PC-3 (cell line): Measurements from ENCODE around the gene NOS2. TPM values are rescaled to one million over a fixed set of nuclear protein-coding genes. Genes with fewer than 3 reads are reported as not detected.

Source experiments
- ATAC-seq: fragments of 200-7000 bp; cut with Tn5 transposase; 2 replicates; pipeline ENCODE4 v1.9.1; 2020; ENCODE audit warnings: mild to moderate bottlenecking, moderate library complexity
- BruUV-seq: library from RNA; stranded (reverse); fragments of 400-500 nt; replicated peaks from 2 replicates; lab custom pipeline; 2021; lab: Mats Ljungman, UMichigan
- CTCF ChIA-PET: fragments of 300-600 bp; sonication (Branson Sonifier 250); formaldehyde crosslinking; loops from one replicate; lab custom pipeline; 2022; ENCODE audit warnings: antibody characterized with exemption; lab: Charles Lee
- POLR2A ChIA-PET: fragments of 300-600 bp; sonication (Branson Sonifier 250); formaldehyde crosslinking; loops from one replicate; lab custom pipeline; 2022; ENCODE audit warnings: antibody characterized with exemption; ENCODE audit not compliant: unreplicated experiment; lab: Charles Lee
- DNase-seq: peaks from one replicate; pipeline ENCODE4 v3.0.0-alpha.2; 2015
- H2AFZ ChIP-seq: fragments of 300-600 bp; sonication (generic); 2 replicates; pipeline ENCODE4 v1.6.0; 2016; ENCODE audit warnings: antibody characterized with exemption, low read length
- H3F3A ChIP-seq: fragments of 300-600 bp; sonication (generic); one replicate; pipeline ENCODE4 v1.6.0; 2017; ENCODE audit warnings: antibody characterized with exemption, low read length, control low read depth, mild to moderate bottlenecking; ENCODE audit not compliant: unreplicated experiment
- H3K27ac ChIP-seq: fragments of 300-600 bp; sonication (generic); 2 replicates; pipeline ENCODE4 v1.5.1; 2016; ENCODE audit warnings: mild to moderate bottlenecking, low read length
- H3K27me3 ChIP-seq: fragments of 300-600 bp; sonication (generic); 2 replicates; pipeline ENCODE4 v1.6.1; 2016; ENCODE audit warnings: low read length, mixed read lengths
- H3K36me3 ChIP-seq: fragments of 300-600 bp; sonication (generic); 2 replicates; pipeline ENCODE4 v1.6.1; 2016; ENCODE audit warnings: low read depth, mixed run types, low read length, mixed read lengths
- H3K4me1 ChIP-seq: fragments of 300-600 bp; sonication (generic); 2 replicates; pipeline ENCODE4 v1.5.1; 2016; ENCODE audit warnings: low read length; ENCODE audit not compliant: insufficient read depth
- H3K4me2 ChIP-seq: fragments of 300-600 bp; sonication (generic); 2 replicates; pipeline ENCODE4 v1.6.0; 2016; ENCODE audit warnings: low read length
- H3K4me3 ChIP-seq: fragments of 300-600 bp; sonication (generic); 2 replicates; pipeline ENCODE4 v1.5.1; 2016; ENCODE audit warnings: mild to moderate bottlenecking, low read length, mixed read lengths
- H3K79me2 ChIP-seq: fragments of 300-600 bp; sonication (generic); 2 replicates; pipeline ENCODE4 v1.6.1; 2017; ENCODE audit warnings: low read length, mixed read lengths
- H3K9ac ChIP-seq: fragments of 300-600 bp; sonication (generic); 2 replicates; pipeline ENCODE4 v1.6.0; 2016; ENCODE audit warnings: mild to moderate bottlenecking, low read length
- H3K9me2 ChIP-seq: fragments of 300-600 bp; sonication (generic); replicated peaks from 2 replicates; pipeline ENCODE4 v1.6.1; 2016; ENCODE audit warnings: mixed run types, low read length, mixed read lengths
- H3K9me3 ChIP-seq: fragments of 300-600 bp; sonication (generic); 2 replicates; pipeline ENCODE4 v1.6.1; 2016; ENCODE audit warnings: low read length, mixed read lengths
- H4K20me1 ChIP-seq: fragments of 300-600 bp; sonication (generic); 2 replicates; pipeline ENCODE4 v1.6.1; 2016; ENCODE audit warnings: low read length, mixed read lengths
- EZH2 ChIP-seq: fragments of 300-600 bp; sonication (generic); IDR thresholded peaks from one replicate; pipeline ENCODE4 v1.6.1; 2017; ENCODE audit warnings: antibody characterized with exemption, mild to moderate bottlenecking, low read length; ENCODE audit not compliant: unreplicated experiment
- EZH2phosphoT487 ChIP-seq: fragments of 300-600 bp; sonication (generic); IDR thresholded peaks from 2 replicates; pipeline ENCODE4 v1.6.1; 2018; ENCODE audit warnings: mild to moderate bottlenecking, antibody characterized with exemption, low read length, borderline replicate concordance
- intact Hi-C: fragments of 100-400 bp; cut with micrococcal nuclease; formaldehyde crosslinking; loops from 2 replicates; pipeline ENCODE4 v1.9.0; 2023
- total RNA-seq: library from RNA; depleted of rRNA; stranded (reverse); fragments of >200 nt; gene quantifications from 2 replicates; pipeline ENCODE4 v1.2.3, GENCODE V29; 2014
- TF ChIP-seq, protein P1 (sequence below): fragments of 300-600 bp; sonication (generic); conservative IDR thresholded peaks from 2 replicates; pipeline ENCODE4 v1.5.1; 2017; ENCODE audit warnings: antibody characterized with exemption, low read depth, mild to moderate bottlenecking, low read length

NOS2 gene
- total RNA-seq, 1 experiment from 2014 or later = not detected

DNA sequence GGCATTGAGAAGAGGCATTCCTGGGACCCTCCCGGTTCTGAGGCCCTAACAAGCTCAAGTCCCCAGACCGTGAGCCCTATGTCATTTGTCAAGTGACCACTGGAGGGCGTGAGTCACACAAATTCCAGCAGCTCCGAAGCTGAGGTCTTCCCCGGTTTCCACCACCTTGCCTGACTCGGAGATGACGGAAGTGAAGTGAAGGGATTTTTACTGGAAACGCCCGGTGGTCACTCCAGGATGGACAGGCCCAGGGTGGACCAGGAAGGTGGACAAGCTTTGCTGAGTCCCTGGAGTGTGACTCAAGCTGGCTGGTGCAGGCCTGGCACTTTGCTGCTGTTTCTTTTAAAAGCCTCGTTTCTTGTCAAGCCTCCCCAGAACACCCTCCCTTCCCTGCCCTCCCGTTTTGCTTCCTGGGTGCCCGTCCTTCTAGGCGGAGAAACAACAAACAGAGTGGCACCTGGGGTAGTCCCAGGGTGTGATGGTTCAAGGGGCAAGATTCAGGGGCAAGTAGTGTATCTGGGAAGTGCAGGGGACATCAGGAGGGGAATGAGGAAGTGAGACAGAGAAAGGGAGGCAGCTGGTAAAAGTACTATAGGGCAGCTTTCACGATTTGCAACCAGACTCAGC, 5.3 kb upstream of the NOS2 start:
- Histone ChIP-seq H3K4me2 (peak overlapping the region; percentile 87), H4K20me1 (no peaks in the 10 kb centered on the region), H3K36me3 (no peaks in the 10 kb centered on the region), H3K4me3 (peak overlapping the region; percentile 64), H3F3A (no peaks in the 10 kb centered on the region), H3K9me2 (no peaks in the 10 kb centered on the region), H3K9me3 (no peaks in the 10 kb centered on the region), H3K27me3 (peaks cover 3% of the 10 kb centered on the region; the same call in 1 of the 2 replicates), H3K4me1 (peaks cover 4% of the 10 kb centered on the region; the same call in 1 of the 2 replicates), H3K9ac (peak overlapping the region; percentile 46; the same call in 1 of the 2 replicates), H2AFZ (peak overlapping the region; percentile 98), H3K27ac (no peak overlapping the region), H3K79me2 (no peaks in the 10 kb centered on the region)
- ATAC-seq (peak; percentile 97), DNase-seq (peak; percentile 83)
- no TSS peak for BruUV-seq
- POLR2A ChIA-PET = interaction anchor here (0.6 kb wide), 1 partner anchor 505 kb away, joined by 3 read pairs; no protein-coding TSS in a partner anchor
- intact Hi-C loops = loop anchor here (1.0 to 5.0 kb wide), 2 partner anchors 75 to 447 kb away; no protein-coding TSS in a partner anchor
- CTCF ChIA-PET = interaction anchor here (0.6 to 1.2 kb wide), 6 partner anchors 72 to 356 kb away, joined by 3 to 24 read pairs (median 3); no protein-coding TSS in a partner anchor
- TF ChIP-seq EZH2phosphoT487 (no peak), EZH2 (no peak)
- TF ChIP-seq, protein P1, sequence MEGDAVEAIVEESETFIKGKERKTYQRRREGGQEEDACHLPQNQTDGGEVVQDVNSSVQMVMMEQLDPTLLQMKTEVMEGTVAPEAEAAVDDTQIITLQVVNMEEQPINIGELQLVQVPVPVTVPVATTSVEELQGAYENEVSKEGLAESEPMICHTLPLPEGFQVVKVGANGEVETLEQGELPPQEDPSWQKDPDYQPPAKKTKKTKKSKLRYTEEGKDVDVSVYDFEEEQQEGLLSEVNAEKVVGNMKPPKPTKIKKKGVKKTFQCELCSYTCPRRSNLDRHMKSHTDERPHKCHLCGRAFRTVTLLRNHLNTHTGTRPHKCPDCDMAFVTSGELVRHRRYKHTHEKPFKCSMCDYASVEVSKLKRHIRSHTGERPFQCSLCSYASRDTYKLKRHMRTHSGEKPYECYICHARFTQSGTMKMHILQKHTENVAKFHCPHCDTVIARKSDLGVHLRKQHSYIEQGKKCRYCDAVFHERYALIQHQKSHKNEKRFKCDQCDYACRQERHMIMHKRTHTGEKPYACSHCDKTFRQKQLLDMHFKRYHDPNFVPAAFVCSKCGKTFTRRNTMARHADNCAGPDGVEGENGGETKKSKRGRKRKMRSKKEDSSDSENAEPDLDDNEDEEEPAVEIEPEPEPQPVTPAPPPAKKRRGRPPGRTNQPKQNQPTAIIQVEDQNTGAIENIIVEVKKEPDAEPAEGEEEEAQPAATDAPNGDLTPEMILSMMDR = peak; percentile 76

DNA sequence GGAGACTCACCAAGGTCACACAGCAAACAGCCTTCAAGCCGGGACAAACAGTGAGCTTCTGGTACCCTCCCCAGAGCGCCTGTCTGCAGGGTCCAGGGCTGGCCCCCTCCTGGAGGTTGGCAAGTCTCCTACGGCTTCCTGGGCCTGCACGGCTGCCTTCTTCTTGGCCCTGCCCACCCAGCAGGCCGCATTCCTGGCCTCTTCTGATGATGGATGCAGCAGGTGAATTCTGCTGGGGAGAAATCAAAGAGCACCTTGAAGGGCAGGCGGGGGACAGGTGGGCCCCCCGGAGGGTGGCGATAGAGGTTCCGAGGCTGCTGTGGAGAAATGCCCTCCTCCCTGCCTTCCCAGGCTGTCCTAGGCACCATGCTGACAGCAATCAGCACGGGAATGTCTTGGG, 3.8 kb upstream of the NOS2 start:
- TF ChIP-seq, protein P1 = no peak
- TF ChIP-seq EZH2phosphoT487 (no peak), EZH2 (no peak)
- ChIA-PET POLR2A (no interaction called here), CTCF (no interaction called here)
- Histone ChIP-seq H3K27me3 (peaks cover 17% of the 10 kb centered on the region), H4K20me1 (no peaks in the 10 kb centered on the region), H3K4me2 (no peak overlapping the region), H3K79me2 (no peaks in the 10 kb centered on the region), H2AFZ (no peak overlapping the region), H3K4me3 (no peak overlapping the region), H3K9me2 (no peaks in the 10 kb centered on the region), H3F3A (no peaks in the 10 kb centered on the region), H3K9ac (no peak overlapping the region), H3K36me3 (no peaks in the 10 kb centered on the region), H3K9me3 (no peaks in the 10 kb centered on the region), H3K4me1 (peaks cover 4% of the 10 kb centered on the region; the same call in 1 of the 2 replicates), H3K27ac (no peak overlapping the region)
- ATAC-seq (no peak), DNase-seq (no peak)
- intact Hi-C loops = no loop called here
- BruUV-seq = no TSS peak

DNA sequence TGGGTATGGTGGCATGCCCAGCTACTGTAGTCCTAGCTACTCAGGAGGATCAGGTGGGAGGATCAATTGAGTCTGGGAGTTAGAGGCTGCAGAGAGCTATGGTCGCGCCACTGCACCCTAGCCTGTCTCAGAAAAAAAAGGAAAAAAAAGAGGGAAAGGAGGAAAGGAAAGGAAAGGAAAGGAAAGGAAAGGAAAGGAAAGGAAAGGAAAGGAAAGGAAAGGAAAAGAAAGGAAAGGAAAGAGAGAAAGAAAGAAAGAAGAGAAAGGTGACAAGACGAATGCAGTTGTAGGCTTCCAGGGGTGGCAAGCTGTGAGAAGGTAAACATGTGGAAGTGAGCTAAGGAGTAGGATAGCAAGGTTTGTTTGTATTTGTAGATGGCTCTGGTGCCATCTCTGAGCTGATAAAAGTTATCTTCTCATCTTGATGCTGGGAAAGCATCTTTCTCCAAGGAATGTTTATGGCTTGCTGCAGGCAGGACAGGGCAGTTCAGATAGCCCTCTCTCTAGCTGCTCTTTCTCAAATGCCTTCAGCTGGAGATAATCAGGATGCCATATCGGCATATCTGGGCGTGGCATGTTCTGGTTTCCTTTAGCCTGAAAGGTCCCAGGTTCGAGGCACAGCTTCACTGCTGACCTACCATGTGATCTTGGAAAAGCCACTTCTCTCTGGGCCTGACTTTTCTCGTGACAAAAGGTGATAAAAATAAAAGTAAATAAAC, 2.8 kb upstream of the NOS2 start:
- H3K9me3 ChIP-seq = no peaks in the 10 kb centered on the region
- no peak for ATAC-seq
- H2AFZ ChIP-seq = no peak overlapping the region
- no peaks in the 10 kb centered on the region for H3F3A ChIP-seq
- no peak overlapping the region for H3K4me3 ChIP-seq
- TF ChIP-seq EZH2phosphoT487 (no peak), EZH2 (no peak)
- TF ChIP-seq, protein P1 = no peak
- DNase-seq = no peak
- H3K4me2 ChIP-seq = no peak overlapping the region
- H3K36me3 ChIP-seq = no peaks in the 10 kb centered on the region
- H3K79me2 ChIP-seq = no peaks in the 10 kb centered on the region
- no peaks in the 10 kb centered on the region for H4K20me1 ChIP-seq
- peaks cover 23% of the 10 kb centered on the region for H3K27me3 ChIP-seq
- POLR2A ChIA-PET = no interaction called here
- CTCF ChIA-PET = no interaction called here
- no peak overlapping the region for H3K9ac ChIP-seq
- BruUV-seq = no TSS peak
- no peaks in the 10 kb centered on the region for H3K9me2 ChIP-seq
- H3K4me1 ChIP-seq = peaks cover 4% of the 10 kb centered on the region; the same call in 1 of the 2 replicates
- intact Hi-C loops = no loop called here
- H3K27ac ChIP-seq = no peak overlapping the region
